ENCODE measurements around the gene INPP5A.
A peak's percentile ranks its signal among the peaks of the same experiment; 100 is the strongest.
"Not testable (repeated sequence)": the region's sequence is repeated elsewhere in the genome, so short reads cannot be mapped to it uniquely, and the experiment has no call there.

The INPP5A gene

GRCh38 chr10:132788180-132788830 is 250.7 kb downstream of the INPP5A start:
- H3K36me3 Mint-ChIP-seq (ENCODE audit: low read depth): peaks cover 4% of the 10 kb centered on the region
- H3K4me3 Mint-ChIP-seq: peak overlapping the region in 1 of 3 experiments; percentile 32
- H3K27ac Mint-ChIP-seq: no peak overlapping the region
- peaks cover 77% of the 10 kb centered on the region for H3K27me3 Mint-ChIP-seq (ENCODE audit: low read depth)
- H3K9me3 Mint-ChIP-seq: no peaks in the 10 kb centered on the region
- H3K4me1 Mint-ChIP-seq: peaks cover 5% of the 10 kb centered on the region
- peak in 2 of 3 experiments; percentile 27 to 28 for TF ChIP-seq CTCF (IDR thresholded peaks at IDR 0.05; ENCODE audit: unreplicated experiment in 3 of 3)

- Mint-ChIP-seq H3K27ac (no peak overlapping the region), H3K4me1 (peaks cover under 1% of the 10 kb centered on the region), H3K27me3 (ENCODE audit: low read depth) (peaks cover 77% of the 10 kb centered on the region), H3K9me3 (no peaks in the 10 kb centered on the region), H3K4me3 (no peak overlapping the region), H3K36me3 (ENCODE audit: low read depth) (no peaks in the 10 kb centered on the region)
- TF ChIP-seq CTCF (IDR thresholded peaks at IDR 0.05; ENCODE audit: unreplicated experiment in 3 of 3): peak in 1 of 3 experiments; percentile 1
These were observed 251.2 kb downstream of the INPP5A start for GRCh38 chr10:132788831-132789219.

GRCh38 chr10:132789659-132790148 is 252.1 kb downstream of the INPP5A start:
- peaks cover 74% of the 10 kb centered on the region for H3K27me3 Mint-ChIP-seq (ENCODE audit: low read depth)
- no peak overlapping the region for H3K4me3 Mint-ChIP-seq
- H3K4me1 Mint-ChIP-seq: no peaks in the 10 kb centered on the region
- no peak overlapping the region for H3K27ac Mint-ChIP-seq
- no peaks in the 10 kb centered on the region for H3K36me3 Mint-ChIP-seq (ENCODE audit: low read depth)
- no peak for TF ChIP-seq CTCF (IDR thresholded peaks at IDR 0.05; ENCODE audit: unreplicated experiment in 3 of 3)
- no peaks in the 10 kb centered on the region for H3K9me3 Mint-ChIP-seq

- no peak overlapping the region for H3K27ac Mint-ChIP-seq
- no peak for TF ChIP-seq CTCF (IDR thresholded peaks at IDR 0.05; ENCODE audit: unreplicated experiment in 3 of 3)
- no peaks in the 10 kb centered on the region for H3K9me3 Mint-ChIP-seq
- no peak overlapping the region for H3K4me3 Mint-ChIP-seq
- H3K27me3 Mint-ChIP-seq (ENCODE audit: low read depth): peaks cover 76% of the 10 kb centered on the region
- H3K4me1 Mint-ChIP-seq: no peaks in the 10 kb centered on the region
- H3K36me3 Mint-ChIP-seq (ENCODE audit: low read depth): no peaks in the 10 kb centered on the region
These were observed 252.9 kb downstream of the INPP5A start for GRCh38 chr10:132790470-132790869.

- no peak for TF ChIP-seq CTCF (IDR thresholded peaks at IDR 0.05; ENCODE audit: unreplicated experiment in 3 of 3)
- H3K9me3 Mint-ChIP-seq: no peaks in the 10 kb centered on the region
- no peak overlapping the region for H3K4me3 Mint-ChIP-seq
- no peaks in the 10 kb centered on the region for H3K36me3 Mint-ChIP-seq (ENCODE audit: low read depth)
- H3K27ac Mint-ChIP-seq: no peak overlapping the region
- H3K4me1 Mint-ChIP-seq: no peaks in the 10 kb centered on the region
- H3K27me3 Mint-ChIP-seq (ENCODE audit: low read depth): peaks cover 81% of the 10 kb centered on the region
These were observed 253.6 kb downstream of the INPP5A start for GRCh38 chr10:132790934-132791829.

- H3K27ac Mint-ChIP-seq; H3K4me1 Mint-ChIP-seq; H3K9me3 Mint-ChIP-seq; H3K36me3 Mint-ChIP-seq (ENCODE audit: low read depth); H3K4me3 Mint-ChIP-seq: not testable (repeated sequence)
- H3K27me3 Mint-ChIP-seq (ENCODE audit: low read depth): peaks cover 84% of the 10 kb centered on the region
These were observed 254.5 kb downstream of the INPP5A start for GRCh38 chr10:132792099-132792498.

Data from nephron (organoid).